ENCODE measurements around the gene SUGP2. TPM values are rescaled to one million over a fixed set of nuclear protein-coding genes. Genes with fewer than 3 reads are reported as not detected.

Gene SUGP2
- total and polyA plus RNA-seq, 4 donors, result 27.6 to 73.4 (median 59.6) TPM

DNA sequence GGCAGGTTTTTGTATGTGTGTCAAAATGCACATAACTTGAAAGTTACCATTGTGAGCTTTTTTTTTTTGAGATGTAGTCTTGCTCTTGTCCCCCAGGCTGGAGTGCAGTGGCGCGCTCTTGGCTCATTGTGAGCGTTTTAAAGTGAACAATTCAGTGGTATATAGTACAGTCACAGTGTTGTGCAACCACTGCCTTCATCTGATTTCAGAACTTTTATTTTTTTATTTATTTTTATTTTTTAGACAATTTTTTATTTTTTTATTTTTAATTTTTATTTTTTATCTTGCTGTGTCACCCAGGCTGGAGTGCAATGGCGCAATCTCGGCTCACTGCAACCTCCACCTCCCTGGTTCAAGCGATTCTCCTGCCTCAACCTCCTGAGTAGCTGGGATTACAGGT, 45.5 kb upstream of the SUGP2 start:
- H3K9ac ChIP-seq (ENCODE audit: insufficient read depth in 1 of 2, low read length in 2 of 2), result no peak overlapping the region
- no peaks in the 10 kb centered on the region for H3K27me3 ChIP-seq (ENCODE audit: control insufficient read depth in 3 of 3, insufficient read depth in 3 of 3, low read length in 2 of 3)
- peaks cover 0 to 3% (median 0%) of the 10 kb centered on the region in 5 donors for H3K4me1 ChIP-seq (ENCODE audit: control insufficient read depth in 5 of 5, insufficient read depth in 5 of 5, low read length in 5 of 5)
- H3K36me3 ChIP-seq (ENCODE audit: control insufficient read depth in 4 of 4, insufficient read depth in 4 of 4, low read length in 4 of 4), result peaks cover 0 to 5% (median 3%) of the 10 kb centered on the region in 4 donors
- 78 to 91% methylated on average over 6 of the region's 6 CpGs for WGBS, 2 donors
- no peak overlapping the region for H3K27ac ChIP-seq (ENCODE audit: low read depth in 1 of 2, low read length in 1 of 2)
- no peak for DNase-seq
- no peaks in the 10 kb centered on the region for H3K9me3 ChIP-seq (ENCODE audit: control insufficient read depth in 4 of 4, insufficient read depth in 3 of 4, low read length in 3 of 4)
- TF ChIP-seq, protein P1, sequence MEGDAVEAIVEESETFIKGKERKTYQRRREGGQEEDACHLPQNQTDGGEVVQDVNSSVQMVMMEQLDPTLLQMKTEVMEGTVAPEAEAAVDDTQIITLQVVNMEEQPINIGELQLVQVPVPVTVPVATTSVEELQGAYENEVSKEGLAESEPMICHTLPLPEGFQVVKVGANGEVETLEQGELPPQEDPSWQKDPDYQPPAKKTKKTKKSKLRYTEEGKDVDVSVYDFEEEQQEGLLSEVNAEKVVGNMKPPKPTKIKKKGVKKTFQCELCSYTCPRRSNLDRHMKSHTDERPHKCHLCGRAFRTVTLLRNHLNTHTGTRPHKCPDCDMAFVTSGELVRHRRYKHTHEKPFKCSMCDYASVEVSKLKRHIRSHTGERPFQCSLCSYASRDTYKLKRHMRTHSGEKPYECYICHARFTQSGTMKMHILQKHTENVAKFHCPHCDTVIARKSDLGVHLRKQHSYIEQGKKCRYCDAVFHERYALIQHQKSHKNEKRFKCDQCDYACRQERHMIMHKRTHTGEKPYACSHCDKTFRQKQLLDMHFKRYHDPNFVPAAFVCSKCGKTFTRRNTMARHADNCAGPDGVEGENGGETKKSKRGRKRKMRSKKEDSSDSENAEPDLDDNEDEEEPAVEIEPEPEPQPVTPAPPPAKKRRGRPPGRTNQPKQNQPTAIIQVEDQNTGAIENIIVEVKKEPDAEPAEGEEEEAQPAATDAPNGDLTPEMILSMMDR (IDR thresholded peaks at IDR 0.05; ENCODE audit: control extremely low read depth, extremely low read depth), result no peak
- no peak for ATAC-seq (ENCODE audit: insufficient read depth, low FRiP score)
- no peak overlapping the region for H3K4me3 ChIP-seq

DNA sequence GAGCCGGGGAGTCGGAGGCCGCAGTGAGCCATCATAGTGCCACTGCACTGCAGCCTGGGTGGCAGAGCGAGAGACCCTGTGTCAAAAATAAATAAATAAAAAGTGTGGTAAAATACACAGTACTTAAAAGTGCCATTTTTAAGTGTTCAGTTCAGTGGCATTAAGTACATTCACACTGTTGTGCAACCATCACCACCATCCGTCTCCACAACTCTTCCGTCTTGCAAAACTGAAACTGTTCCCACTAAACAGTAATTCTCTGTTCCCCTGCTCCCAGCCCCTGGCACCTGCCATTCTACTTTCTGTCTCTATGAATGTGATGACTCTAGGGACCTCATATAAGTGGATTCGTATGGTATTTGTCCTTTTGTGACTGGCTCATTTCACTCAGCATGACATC, 43.8 kb upstream of the SUGP2 start:
- Histone ChIP-seq H3K36me3 (ENCODE audit: control insufficient read depth in 4 of 4, insufficient read depth in 4 of 4, low read length in 4 of 4) (peaks cover 0 to 5% (median 3%) of the 10 kb centered on the region in 4 donors), H3K4me3 (no peak overlapping the region), H3K27ac (ENCODE audit: low read depth in 1 of 2, low read length in 1 of 2) (no peak overlapping the region), H3K27me3 (ENCODE audit: control insufficient read depth in 3 of 3, insufficient read depth in 3 of 3, low read length in 2 of 3) (no peaks in the 10 kb centered on the region), H3K4me1 (ENCODE audit: control insufficient read depth in 5 of 5, insufficient read depth in 5 of 5, low read length in 5 of 5) (peaks cover 0 to 5% (median 0%) of the 10 kb centered on the region in 5 donors), H3K9ac (ENCODE audit: insufficient read depth in 1 of 2, low read length in 2 of 2) (no peak overlapping the region), H3K9me3 (ENCODE audit: control insufficient read depth in 4 of 4, insufficient read depth in 3 of 4, low read length in 3 of 4) (no peaks in the 10 kb centered on the region)
- ATAC-seq (ENCODE audit: insufficient read depth, low FRiP score) (no peak), DNase-seq (no peak)
- TF ChIP-seq, protein P1 (IDR thresholded peaks at IDR 0.05; ENCODE audit: control extremely low read depth, extremely low read depth), result no peak
- 57 to 69% methylated on average over 7 of the region's 7 CpGs for WGBS, 2 donors

DNA sequence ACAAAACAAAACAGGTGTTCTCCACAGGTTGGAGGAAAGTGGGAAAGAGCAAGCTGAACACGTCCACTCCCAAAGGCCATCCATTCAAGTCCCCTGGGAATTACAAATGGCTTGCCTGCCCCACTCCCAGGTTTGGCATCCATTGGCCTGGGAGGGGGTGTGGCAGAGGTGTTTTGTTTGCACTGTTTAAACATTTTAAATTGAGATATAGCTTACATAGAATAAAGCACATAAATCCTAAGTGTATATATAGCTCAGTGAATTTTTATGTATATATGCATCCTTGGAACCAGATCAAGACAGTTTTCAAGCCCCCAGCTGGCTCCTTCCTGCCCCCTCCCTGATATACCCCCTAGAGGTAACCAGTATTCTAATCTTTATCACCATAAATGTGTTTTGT, 43.2 kb upstream of the SUGP2 start:
- Histone ChIP-seq H3K9ac (ENCODE audit: insufficient read depth in 1 of 2, low read length in 2 of 2) (no peak overlapping the region), H3K27me3 (ENCODE audit: control insufficient read depth in 3 of 3, insufficient read depth in 3 of 3, low read length in 2 of 3) (no peaks in the 10 kb centered on the region), H3K27ac (ENCODE audit: low read depth in 1 of 2, low read length in 1 of 2) (no peak overlapping the region), H3K9me3 (ENCODE audit: control insufficient read depth in 4 of 4, insufficient read depth in 3 of 4, low read length in 3 of 4) (no peaks in the 10 kb centered on the region), H3K4me3 (no peak overlapping the region), H3K4me1 (ENCODE audit: control insufficient read depth in 5 of 5, insufficient read depth in 5 of 5, low read length in 5 of 5) (peaks cover 0 to 5% (median 0%) of the 10 kb centered on the region in 5 donors), H3K36me3 (ENCODE audit: control insufficient read depth in 4 of 4, insufficient read depth in 4 of 4, low read length in 4 of 4) (peaks cover 0 to 5% (median 3%) of the 10 kb centered on the region in 4 donors)
- DNase-seq, result no peak
- ATAC-seq (ENCODE audit: insufficient read depth, low FRiP score), result no peak
- WGBS, 2 donors, result 86 to 89% methylated on average over 1 of the region's 1 CpG
- TF ChIP-seq, protein P1 (IDR thresholded peaks at IDR 0.05; ENCODE audit: control extremely low read depth, extremely low read depth), result no peak

DNA sequence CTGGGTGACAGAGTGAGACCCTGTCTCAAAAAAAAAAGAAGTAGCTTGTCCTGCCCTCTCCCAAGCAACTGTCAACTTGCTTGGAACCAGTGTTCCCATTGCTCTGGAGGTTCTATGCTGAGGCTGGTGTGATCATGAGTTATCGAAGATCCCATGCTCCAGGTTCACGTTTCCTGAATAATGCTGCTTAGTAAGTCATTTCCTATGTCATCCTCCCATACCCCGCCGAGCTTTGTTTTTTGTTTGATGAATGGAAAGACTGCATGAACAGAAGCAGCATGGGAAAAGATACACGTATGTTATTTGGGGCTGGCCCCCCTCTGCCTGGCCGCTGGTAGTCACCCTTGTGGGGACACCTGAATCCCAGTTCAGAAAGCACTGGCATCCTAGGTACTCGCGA, 41.8 kb upstream of the SUGP2 start:
- WGBS, 2 donors, result 90 to 91% methylated on average over 8 of the region's 8 CpGs
- peaks cover 0 to 5% (median 0%) of the 10 kb centered on the region in 5 donors for H3K4me1 ChIP-seq (ENCODE audit: control insufficient read depth in 5 of 5, insufficient read depth in 5 of 5, low read length in 5 of 5)
- peaks cover 0 to 7% (median 3%) of the 10 kb centered on the region in 4 donors for H3K36me3 ChIP-seq (ENCODE audit: control insufficient read depth in 4 of 4, insufficient read depth in 4 of 4, low read length in 4 of 4)
- H3K27me3 ChIP-seq (ENCODE audit: control insufficient read depth in 3 of 3, insufficient read depth in 3 of 3, low read length in 2 of 3), result no peaks in the 10 kb centered on the region
- DNase-seq (no peak), ATAC-seq (ENCODE audit: insufficient read depth, low FRiP score) (no peak)
- TF ChIP-seq, protein P1 (IDR thresholded peaks at IDR 0.05; ENCODE audit: control extremely low read depth, extremely low read depth), result no peak
- H3K9me3 ChIP-seq (ENCODE audit: control insufficient read depth in 4 of 4, insufficient read depth in 3 of 4, low read length in 3 of 4), result no peaks in the 10 kb centered on the region
- H3K9ac ChIP-seq (ENCODE audit: insufficient read depth in 1 of 2, low read length in 2 of 2), result no peak overlapping the region
- H3K27ac ChIP-seq (ENCODE audit: low read depth in 1 of 2, low read length in 1 of 2), result no peak overlapping the region
- no peak overlapping the region for H3K4me3 ChIP-seq

Measured in lung (tissue), 12 donors.